ENCODE measurements around the gene PTPRR.

The PTPRR gene

DNA sequence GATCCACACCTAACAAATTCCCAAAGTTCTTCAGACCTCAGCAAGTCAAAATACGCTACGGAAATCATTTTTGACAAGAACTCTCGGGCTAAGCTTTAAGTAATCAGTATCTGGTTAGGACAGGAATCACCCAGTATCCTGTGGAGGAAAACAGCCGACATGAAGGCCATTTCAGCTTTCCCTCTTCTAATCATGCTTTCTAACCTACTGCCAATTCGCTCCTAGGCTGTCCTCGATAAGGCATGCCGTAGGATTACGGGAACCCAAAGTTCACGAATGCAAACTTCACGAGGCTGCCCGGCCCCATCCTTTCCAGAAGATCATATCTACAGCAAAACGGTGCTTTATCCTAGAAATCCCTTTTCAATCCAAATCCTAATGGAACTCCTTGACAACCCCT is 201.5 kb downstream of the PTPRR start:
- TF ChIP-seq ZFP3 (CRISPR knock-in tag; IDR thresholded peaks at IDR 0.05), result no peak
- TF ChIP-seq, protein P1, sequence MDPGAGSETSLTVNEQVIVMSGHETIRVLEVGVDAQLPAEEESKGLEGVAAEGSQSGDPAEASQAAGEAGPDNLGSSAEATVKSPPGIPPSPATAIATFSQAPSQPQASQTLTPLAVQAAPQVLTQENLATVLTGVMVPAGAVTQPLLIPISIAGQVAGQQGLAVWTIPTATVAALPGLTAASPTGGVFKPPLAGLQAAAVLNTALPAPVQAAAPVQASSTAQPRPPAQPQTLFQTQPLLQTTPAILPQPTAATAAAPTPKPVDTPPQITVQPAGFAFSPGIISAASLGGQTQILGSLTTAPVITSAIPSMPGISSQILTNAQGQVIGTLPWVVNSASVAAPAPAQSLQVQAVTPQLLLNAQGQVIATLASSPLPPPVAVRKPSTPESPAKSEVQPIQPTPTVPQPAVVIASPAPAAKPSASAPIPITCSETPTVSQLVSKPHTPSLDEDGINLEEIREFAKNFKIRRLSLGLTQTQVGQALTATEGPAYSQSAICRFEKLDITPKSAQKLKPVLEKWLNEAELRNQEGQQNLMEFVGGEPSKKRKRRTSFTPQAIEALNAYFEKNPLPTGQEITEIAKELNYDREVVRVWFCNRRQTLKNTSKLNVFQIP (CRISPR knock-in tag; IDR thresholded peaks at IDR 0.05; ENCODE audit: borderline replicate concordance, low read depth), result no peak
- no peak for TF ChIP-seq ZNF8 (CRISPR knock-in tag; IDR thresholded peaks at IDR 0.05)
- TF ChIP-seq RARB (CRISPR knock-in tag; IDR thresholded peaks at IDR 0.05), result no peak
- TF ChIP-seq, protein P2, sequence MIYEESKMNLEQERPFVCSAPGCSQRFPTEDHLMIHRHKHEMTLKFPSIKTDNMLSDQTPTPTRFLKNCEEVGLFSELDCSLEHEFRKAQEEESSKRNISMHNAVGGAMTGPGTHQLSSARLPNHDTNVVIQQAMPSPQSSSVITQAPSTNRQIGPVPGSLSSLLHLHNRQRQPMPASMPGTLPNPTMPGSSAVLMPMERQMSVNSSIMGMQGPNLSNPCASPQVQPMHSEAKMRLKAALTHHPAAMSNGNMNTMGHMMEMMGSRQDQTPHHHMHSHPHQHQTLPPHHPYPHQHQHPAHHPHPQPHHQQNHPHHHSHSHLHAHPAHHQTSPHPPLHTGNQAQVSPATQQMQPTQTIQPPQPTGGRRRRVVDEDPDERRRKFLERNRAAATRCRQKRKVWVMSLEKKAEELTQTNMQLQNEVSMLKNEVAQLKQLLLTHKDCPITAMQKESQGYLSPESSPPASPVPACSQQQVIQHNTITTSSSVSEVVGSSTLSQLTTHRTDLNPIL (CRISPR knock-in tag; IDR thresholded peaks at IDR 0.05; ENCODE audit: low read depth), result no peak
- TF ChIP-seq, protein P3, sequence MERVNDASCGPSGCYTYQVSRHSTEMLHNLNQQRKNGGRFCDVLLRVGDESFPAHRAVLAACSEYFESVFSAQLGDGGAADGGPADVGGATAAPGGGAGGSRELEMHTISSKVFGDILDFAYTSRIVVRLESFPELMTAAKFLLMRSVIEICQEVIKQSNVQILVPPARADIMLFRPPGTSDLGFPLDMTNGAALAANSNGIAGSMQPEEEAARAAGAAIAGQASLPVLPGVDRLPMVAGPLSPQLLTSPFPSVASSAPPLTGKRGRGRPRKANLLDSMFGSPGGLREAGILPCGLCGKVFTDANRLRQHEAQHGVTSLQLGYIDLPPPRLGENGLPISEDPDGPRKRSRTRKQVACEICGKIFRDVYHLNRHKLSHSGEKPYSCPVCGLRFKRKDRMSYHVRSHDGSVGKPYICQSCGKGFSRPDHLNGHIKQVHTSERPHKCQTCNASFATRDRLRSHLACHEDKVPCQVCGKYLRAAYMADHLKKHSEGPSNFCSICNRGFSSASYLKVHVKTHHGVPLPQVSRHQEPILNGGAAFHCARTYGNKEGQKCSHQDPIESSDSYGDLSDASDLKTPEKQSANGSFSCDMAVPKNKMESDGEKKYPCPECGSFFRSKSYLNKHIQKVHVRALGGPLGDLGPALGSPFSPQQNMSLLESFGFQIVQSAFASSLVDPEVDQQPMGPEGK (CRISPR knock-in tag; IDR thresholded peaks at IDR 0.05; ENCODE audit: borderline replicate concordance), result no peak
- TF ChIP-seq GLIS3 (CRISPR knock-in tag; IDR thresholded peaks at IDR 0.05), result no peak
- ATAC-seq, result no peak

DNA sequence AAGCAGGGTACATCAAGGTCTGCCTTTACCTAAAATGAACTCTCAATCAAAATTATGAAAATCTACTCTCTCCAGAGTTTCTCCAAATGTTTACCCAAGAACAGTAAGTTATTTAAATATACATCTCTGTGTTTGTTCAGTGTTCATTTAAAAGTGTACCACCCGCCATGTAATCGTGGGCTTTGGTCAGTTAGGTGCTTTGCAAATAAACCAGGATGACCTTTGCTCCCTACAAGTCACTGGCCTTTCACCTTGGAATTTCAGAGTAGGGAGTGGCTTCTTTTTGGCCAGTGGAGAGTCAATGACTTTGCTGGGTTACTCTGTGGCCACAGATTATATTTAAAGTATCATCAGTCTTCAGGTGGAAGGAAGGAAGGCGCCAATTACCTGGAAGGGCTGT is 208.7 kb downstream of the PTPRR start:
- no peak for ATAC-seq
- TF ChIP-seq TCF4 (CRISPR knock-in tag; IDR thresholded peaks at IDR 0.05; ENCODE audit: borderline replicate concordance) (no peak), ZNF8 (CRISPR knock-in tag; IDR thresholded peaks at IDR 0.05) (no peak), RARB (CRISPR knock-in tag; IDR thresholded peaks at IDR 0.05) (no peak), ZFP3 (CRISPR knock-in tag; IDR thresholded peaks at IDR 0.05) (no peak)
- TF ChIP-seq, protein P1 (CRISPR knock-in tag; IDR thresholded peaks at IDR 0.05; ENCODE audit: borderline replicate concordance, low read depth), result no peak
- TF ChIP-seq, protein P4, sequence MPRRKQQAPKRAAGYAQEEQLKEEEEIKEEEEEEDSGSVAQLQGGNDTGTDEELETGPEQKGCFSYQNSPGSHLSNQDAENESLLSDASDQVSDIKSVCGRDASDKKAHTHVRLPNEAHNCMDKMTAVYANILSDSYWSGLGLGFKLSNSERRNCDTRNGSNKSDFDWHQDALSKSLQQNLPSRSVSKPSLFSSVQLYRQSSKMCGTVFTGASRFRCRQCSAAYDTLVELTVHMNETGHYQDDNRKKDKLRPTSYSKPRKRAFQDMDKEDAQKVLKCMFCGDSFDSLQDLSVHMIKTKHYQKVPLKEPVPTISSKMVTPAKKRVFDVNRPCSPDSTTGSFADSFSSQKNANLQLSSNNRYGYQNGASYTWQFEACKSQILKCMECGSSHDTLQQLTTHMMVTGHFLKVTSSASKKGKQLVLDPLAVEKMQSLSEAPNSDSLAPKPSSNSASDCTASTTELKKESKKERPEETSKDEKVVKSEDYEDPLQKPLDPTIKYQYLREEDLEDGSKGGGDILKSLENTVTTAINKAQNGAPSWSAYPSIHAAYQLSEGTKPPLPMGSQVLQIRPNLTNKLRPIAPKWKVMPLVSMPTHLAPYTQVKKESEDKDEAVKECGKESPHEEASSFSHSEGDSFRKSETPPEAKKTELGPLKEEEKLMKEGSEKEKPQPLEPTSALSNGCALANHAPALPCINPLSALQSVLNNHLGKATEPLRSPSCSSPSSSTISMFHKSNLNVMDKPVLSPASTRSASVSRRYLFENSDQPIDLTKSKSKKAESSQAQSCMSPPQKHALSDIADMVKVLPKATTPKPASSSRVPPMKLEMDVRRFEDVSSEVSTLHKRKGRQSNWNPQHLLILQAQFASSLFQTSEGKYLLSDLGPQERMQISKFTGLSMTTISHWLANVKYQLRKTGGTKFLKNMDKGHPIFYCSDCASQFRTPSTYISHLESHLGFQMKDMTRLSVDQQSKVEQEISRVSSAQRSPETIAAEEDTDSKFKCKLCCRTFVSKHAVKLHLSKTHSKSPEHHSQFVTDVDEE (CRISPR knock-in tag; IDR thresholded peaks at IDR 0.05), result no peak
- TF ChIP-seq, protein P2 (CRISPR knock-in tag; IDR thresholded peaks at IDR 0.05; ENCODE audit: low read depth), result no peak

DNA sequence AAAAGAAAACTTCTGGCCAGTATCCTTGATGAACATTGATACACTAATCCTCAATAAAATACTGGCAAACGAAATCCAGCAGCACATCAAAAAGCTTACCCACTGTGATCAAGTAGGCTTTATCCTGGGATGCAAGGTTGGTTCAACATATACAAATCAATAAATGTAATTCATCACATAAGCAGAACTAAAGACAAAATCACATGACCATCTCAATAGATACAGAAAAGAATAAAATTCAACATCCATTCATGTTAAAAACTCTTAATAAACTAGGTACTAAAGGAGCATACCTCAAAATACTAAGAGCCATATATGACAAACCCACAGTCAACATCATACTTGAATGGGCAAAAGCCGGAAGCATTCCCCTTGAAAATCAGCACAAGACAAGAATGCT is 211.5 kb downstream of the PTPRR start:
- no peak for ATAC-seq
- no peak for TF ChIP-seq ZC3H10 (CRISPR knock-in tag; IDR thresholded peaks at IDR 0.05)
- no peak for TF ChIP-seq ZNF70 (CRISPR knock-in tag; IDR thresholded peaks at IDR 0.05)
- TF ChIP-seq ZFP3 (CRISPR knock-in tag; IDR thresholded peaks at IDR 0.05), result no peak
- TF ChIP-seq CSDC2 (CRISPR knock-in tag; IDR thresholded peaks at IDR 0.05), result no peak
- TF ChIP-seq BACH2 (CRISPR knock-in tag; IDR thresholded peaks at IDR 0.05; ENCODE audit: borderline replicate concordance), result no peak
- TF ChIP-seq TCF4 (CRISPR knock-in tag; IDR thresholded peaks at IDR 0.05; ENCODE audit: borderline replicate concordance), result no peak
- TF ChIP-seq, protein P5, sequence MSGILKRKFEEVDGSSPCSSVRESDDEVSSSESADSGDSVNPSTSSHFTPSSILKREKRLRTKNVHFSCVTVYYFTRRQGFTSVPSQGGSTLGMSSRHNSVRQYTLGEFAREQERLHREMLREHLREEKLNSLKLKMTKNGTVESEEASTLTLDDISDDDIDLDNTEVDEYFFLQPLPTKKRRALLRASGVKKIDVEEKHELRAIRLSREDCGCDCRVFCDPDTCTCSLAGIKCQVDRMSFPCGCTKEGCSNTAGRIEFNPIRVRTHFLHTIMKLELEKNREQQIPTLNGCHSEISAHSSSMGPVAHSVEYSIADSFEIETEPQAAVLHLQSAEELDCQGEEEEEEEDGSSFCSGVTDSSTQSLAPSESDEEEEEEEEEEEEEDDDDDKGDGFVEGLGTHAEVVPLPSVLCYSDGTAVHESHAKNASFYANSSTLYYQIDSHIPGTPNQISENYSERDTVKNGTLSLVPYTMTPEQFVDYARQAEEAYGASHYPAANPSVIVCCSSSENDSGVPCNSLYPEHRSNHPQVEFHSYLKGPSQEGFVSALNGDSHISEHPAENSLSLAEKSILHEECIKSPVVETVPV (CRISPR knock-in tag; IDR thresholded peaks at IDR 0.05), result no peak
- no peak for TF ChIP-seq ARNTL (CRISPR knock-in tag; IDR thresholded peaks at IDR 0.05; ENCODE audit: borderline replicate concordance, low read depth)
- no peak for TF ChIP-seq ZFP30 (CRISPR knock-in tag; IDR thresholded peaks at IDR 0.05)
- TF ChIP-seq OSR1 (CRISPR knock-in tag; IDR thresholded peaks at IDR 0.05), result no peak
- no peak for TF ChIP-seq ISL1 (CRISPR knock-in tag; IDR thresholded peaks at IDR 0.05)
- TF ChIP-seq, protein P2 (CRISPR knock-in tag; IDR thresholded peaks at IDR 0.05; ENCODE audit: low read depth), result no peak
- TF ChIP-seq ZNF565 (CRISPR knock-in tag; conservative IDR thresholded peaks at IDR 0.05; ENCODE audit: low read depth), result no peak
- no peak for TF ChIP-seq ESRRG (CRISPR knock-in tag; IDR thresholded peaks at IDR 0.05)
- TF ChIP-seq, protein P4 (CRISPR knock-in tag; IDR thresholded peaks at IDR 0.05), result no peak

Data from SK-N-SH treated with all-trans-retinoic acid at 6 μM for 48 hours (cell line).